Measurements from ENCODE around the gene CD86. TPM values are rescaled to one million over a fixed set of nuclear protein-coding genes. Genes with fewer than 3 reads are reported as not detected.
"Not testable (repeated sequence)": the region's sequence is repeated elsewhere in the genome, so short reads cannot be mapped to it uniquely, and the experiment has no call there.

Gene CD86
- total RNA-seq, 2 experiments from 2014 or later, result 1.9 to 2.5 TPM

DNA sequence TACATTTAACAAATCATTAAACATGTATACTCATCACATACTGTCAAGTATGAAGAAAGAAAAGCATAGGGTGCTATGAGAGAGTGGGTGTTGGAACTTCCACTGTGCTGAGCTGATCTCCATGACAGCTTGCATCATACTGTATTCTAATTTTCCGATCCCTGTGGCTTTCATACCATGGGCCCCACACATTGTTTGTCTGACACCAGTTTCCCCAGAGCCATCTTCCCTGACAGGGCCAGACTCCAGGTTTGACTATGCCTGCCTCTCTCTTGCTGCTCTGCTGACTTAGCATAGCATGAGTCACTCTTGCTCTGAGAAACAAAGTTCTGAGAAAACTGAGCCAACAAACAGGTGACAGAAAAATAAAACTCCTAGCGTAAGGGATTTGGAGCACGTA is 91.3 kb downstream of the CD86 start:
- Mint-ChIP-seq H3K27me3 (no peaks in the 10 kb centered on the region), H3K4me3 (no peak overlapping the region), H3K4me1 (peaks cover 19% of the 10 kb centered on the region), H3K36me3 (ENCODE audit: low read depth) (peaks cover 3% of the 10 kb centered on the region), H3K27ac (peak overlapping the region; percentile 34), H3K9me3 (peaks cover 11% of the 10 kb centered on the region)
- CTCF ChIA-PET, result interaction anchor here (1.0 kb wide), 1 partner anchor 9 kb away, joined by 3 read pairs; no protein-coding TSS in a partner anchor
- DNase-seq, result peak; percentile 44
- POLR2A ChIA-PET, result no interaction called here

DNA sequence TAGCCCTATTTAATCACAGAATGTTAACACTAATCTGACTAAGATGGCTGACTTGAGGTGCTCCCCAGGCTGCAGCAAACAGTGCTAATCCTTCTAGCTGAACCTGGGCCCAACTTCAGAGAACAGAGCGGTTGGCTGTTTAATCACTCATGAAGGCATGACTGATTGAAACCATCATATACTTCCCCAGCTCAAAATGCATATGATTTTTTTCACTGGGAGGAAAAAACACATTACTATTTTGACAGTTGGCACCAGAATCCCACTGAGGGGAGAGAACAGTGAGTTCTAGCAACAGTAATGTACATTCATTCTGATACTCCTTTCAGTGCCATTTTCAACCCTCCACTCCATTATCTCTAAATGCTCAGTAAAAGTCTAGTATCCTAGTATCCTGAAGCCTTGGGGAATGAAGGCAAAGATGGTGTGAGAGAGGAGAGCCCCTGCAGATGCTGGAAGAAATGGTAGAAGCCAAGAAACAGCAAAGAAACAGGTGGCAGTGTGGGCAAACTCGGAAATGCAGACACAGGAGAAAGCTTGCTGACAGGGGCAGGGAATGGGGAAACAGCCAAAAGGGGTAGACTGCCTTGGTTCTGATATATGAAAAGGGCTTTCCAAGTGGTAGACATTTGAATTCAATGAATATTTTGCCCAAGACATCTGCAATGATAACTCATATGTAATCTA is 93.9 kb downstream of the CD86 start:
- Mint-ChIP-seq H3K27ac (no peak overlapping the region), H3K27me3 (no peaks in the 10 kb centered on the region), H3K36me3 (ENCODE audit: low read depth) (peaks cover 2% of the 10 kb centered on the region), H3K9me3 (peaks cover 23% of the 10 kb centered on the region), H3K4me1 (peaks cover 19% of the 10 kb centered on the region), H3K4me3 (no peak overlapping the region)
- DNase-seq, result no peak
- ChIA-PET CTCF (no interaction called here), POLR2A (no interaction called here)

DNA sequence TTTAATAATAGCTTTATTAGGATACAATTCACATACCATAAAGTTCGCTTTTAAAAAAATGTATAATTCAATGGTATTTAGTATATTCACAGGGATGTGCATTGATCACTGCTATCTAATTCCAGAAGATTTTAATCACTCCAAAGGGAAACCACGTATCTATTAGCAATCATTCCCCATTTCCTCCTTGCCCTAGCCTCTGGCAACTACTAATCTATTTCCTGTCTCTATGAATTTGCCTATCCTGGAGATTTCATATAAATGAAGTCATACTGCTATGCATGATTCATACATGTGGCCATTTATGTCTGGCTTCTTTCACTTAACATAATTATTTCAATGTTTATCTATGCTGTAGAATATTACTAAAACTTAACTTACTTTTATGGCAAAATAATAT is 96.3 kb downstream of the CD86 start:
- H3K4me3 Mint-ChIP-seq, result no peak overlapping the region
- no peak for DNase-seq
- H3K36me3 Mint-ChIP-seq (ENCODE audit: low read depth), result peaks cover 15% of the 10 kb centered on the region
- H3K4me1 Mint-ChIP-seq, result peaks cover 17% of the 10 kb centered on the region
- ChIA-PET CTCF (no interaction called here), POLR2A (no interaction called here)
- H3K9me3 Mint-ChIP-seq, result peaks cover 31% of the 10 kb centered on the region
- no peak overlapping the region for H3K27ac Mint-ChIP-seq
- peaks cover 3% of the 10 kb centered on the region for H3K27me3 Mint-ChIP-seq

DNA sequence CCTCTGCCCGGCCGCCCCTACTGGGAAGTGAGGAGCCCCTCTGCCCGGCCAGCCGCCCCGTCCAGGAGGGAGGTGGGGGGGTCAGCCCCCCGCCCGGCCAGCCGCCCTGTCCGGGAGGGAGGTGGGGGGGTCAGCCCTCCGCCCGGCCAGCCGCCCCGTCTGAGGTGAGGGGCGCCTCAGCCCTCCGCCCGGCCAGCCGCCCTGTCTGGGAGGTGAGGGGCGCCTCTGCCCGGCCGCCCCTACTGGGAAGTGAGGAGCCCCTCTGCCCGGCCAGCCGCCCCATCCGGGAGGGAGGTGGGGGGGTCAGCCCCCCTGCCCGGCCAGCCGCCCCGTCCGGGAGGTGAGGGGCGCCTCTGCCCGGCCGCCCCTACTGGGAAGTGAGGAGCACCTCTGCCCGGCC is 109.8 kb downstream of the CD86 start:
- H3K36me3 Mint-ChIP-seq (ENCODE audit: low read depth); H3K4me1 Mint-ChIP-seq; H3K4me3 Mint-ChIP-seq; H3K9me3 Mint-ChIP-seq; DNase-seq; CTCF ChIA-PET; H3K27ac Mint-ChIP-seq; POLR2A ChIA-PET: not testable (repeated sequence)
- H3K27me3 Mint-ChIP-seq, result peaks cover 14% of the 10 kb centered on the region

DNA sequence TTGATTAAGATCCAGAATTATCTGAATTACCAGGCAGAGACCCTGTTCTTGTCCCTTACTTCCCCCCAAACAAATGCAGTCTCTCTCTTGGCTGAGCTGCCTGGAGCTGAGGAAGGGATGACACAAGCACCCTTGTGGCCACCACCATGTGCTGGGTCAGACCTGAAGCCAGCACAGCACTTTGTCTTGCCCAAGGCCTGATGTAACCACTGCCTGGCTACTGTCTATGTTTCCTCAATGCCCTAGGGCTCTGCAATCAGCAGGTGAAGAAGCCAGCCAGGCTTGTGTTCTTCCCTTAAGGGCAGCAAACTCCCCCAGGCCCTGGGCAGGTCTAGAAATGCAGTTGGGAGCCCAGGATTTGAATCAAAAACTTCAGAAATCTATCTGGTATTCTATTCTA is 112.5 kb downstream of the CD86 start:
- DNase-seq, result no peak
- Mint-ChIP-seq H3K27me3 (peaks cover 3% of the 10 kb centered on the region), H3K9me3 (peaks cover 4% of the 10 kb centered on the region), H3K4me1 (no peaks in the 10 kb centered on the region), H3K36me3 (ENCODE audit: low read depth) (no peaks in the 10 kb centered on the region), H3K27ac (no peak overlapping the region), H3K4me3 (no peak overlapping the region)
- POLR2A ChIA-PET, result no interaction called here
- CTCF ChIA-PET, result no interaction called here

DNA sequence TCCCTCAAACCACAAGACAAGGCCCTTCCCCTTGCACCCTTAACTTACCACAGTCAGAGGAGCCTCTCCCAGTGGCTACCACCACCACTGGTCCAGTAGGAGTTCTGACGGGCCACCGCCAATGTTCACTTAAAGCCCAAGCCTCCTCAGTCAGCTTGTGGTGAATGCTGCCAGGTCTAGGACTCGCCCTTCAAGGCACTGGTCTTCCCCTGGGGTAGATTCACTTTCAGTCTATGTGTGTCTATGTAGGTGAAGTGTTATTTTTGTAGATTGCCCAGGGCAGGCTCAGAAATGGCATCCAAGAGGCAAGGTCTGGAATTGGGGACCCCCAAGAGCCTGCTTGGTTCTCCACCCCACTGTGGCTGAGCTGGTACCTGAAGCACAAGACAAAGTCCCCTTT is 112.9 kb downstream of the CD86 start:
- H3K27ac Mint-ChIP-seq, result no peak overlapping the region
- H3K4me1 Mint-ChIP-seq, result no peaks in the 10 kb centered on the region
- CTCF ChIA-PET, result no interaction called here
- H3K36me3 Mint-ChIP-seq (ENCODE audit: low read depth), result no peaks in the 10 kb centered on the region
- no peak for DNase-seq
- POLR2A ChIA-PET, result no interaction called here
- H3K4me3 Mint-ChIP-seq, result no peak overlapping the region
- peaks cover 4% of the 10 kb centered on the region for H3K9me3 Mint-ChIP-seq
- peaks cover 2% of the 10 kb centered on the region for H3K27me3 Mint-ChIP-seq

DNA sequence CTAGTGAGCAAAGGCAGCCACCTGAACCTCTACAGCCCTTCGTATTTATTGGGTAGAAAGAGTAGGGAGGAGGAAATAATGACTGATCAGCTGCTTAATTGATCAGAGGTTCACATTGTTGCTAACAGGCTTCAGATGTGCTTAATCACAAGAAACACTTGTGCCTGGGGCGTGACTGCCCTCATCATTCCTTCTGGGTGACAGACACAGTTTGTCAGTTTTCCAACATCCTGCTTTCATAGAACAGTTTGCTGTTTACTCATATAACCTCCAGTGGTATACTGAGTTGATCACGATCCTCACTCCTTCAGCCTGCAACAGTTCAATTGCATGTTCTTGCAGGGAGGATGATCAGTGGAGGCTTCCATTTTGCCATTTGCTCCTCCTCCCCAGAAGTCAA is 114.7 kb downstream of the CD86 start:
- CTCF ChIA-PET, result no interaction called here
- Mint-ChIP-seq H3K27ac (no peak overlapping the region), H3K4me3 (no peak overlapping the region), H3K4me1 (no peaks in the 10 kb centered on the region), H3K27me3 (peaks cover 2% of the 10 kb centered on the region), H3K9me3 (peaks cover 4% of the 10 kb centered on the region), H3K36me3 (ENCODE audit: low read depth) (no peaks in the 10 kb centered on the region)
- POLR2A ChIA-PET, result no interaction called here
- no peak for DNase-seq

Other genes with a start within 250 kb of the CD86 start
- gene IQCB1, start 220.3 kb upstream of the CD86 start, total RNA-seq, result 10 to 100 TPM; 28.4 to 34.0 TPM
- 10 to 100 TPM in 1 of 2 experiments, 1 to 10 TPM in 1; 9.4 to 11.7 TPM for gene EAF2, start 220.2 kb upstream of the CD86 start, total RNA-seq
- gene SLC15A2, start 161.0 kb upstream of the CD86 start, total RNA-seq, result 1 to 10 TPM; 2.2 TPM
- under 1 TPM in 1 of 2 experiments, not detected in 1; 0.17 TPM for gene ILDR1, start 33.1 kb upstream of the CD86 start, total RNA-seq
- under 1 TPM in 1 of 2 experiments, not detected in 1; 0.06 TPM for gene CASR, start 128.3 kb downstream of the CD86 start, total RNA-seq